Natural killer cell (primary cell): ENCODE results near the gene TARP.

Source experiments
- ATAC-seq, 3 donors: fragments of 150-1000 bp in 2 of 3; fragments of 200-7000 bp in 1 of 3; cut with Tn5 transposase; 1 replicate in 1 of 3; 2 replicates in 2 of 3; pipeline ENCODE4 v1.10.0; 2021; ENCODE audit warnings: mild to moderate bottlenecking in 2 of 3, moderate library complexity in 2 of 3
- DNase-seq, 2 donors: peaks; one replicate each; pipeline versions ENCODE4 v3.0.0 to v3.0.0-alpha.2; 2013 to 2021; ENCODE audit warnings: mixed read lengths in 1 of 2
- H3K27ac ChIP-seq: one replicate; pipeline ENCODE4 v1.5.1; 2013; ENCODE audit warnings: mild to moderate bottlenecking, low read length
- H3K27me3 ChIP-seq: one replicate; pipeline ENCODE4 v1.6.1; 2013; ENCODE audit warnings: low read length; ENCODE audit not compliant: control insufficient read depth, insufficient read depth
- H3K36me3 ChIP-seq: one replicate; pipeline ENCODE4 v1.6.1; 2013; ENCODE audit warnings: low read length; ENCODE audit not compliant: control insufficient read depth, insufficient read depth
- H3K4me1 ChIP-seq: one replicate; pipeline ENCODE4 v1.6.1; 2013; ENCODE audit warnings: low read length; ENCODE audit not compliant: control insufficient read depth, insufficient read depth
- H3K4me3 ChIP-seq: one replicate; pipeline ENCODE4 v1.5.1; 2013; ENCODE audit warnings: low read length
- H3K9me3 ChIP-seq: one replicate; pipeline ENCODE4 v1.6.1; 2013; ENCODE audit warnings: low read length; ENCODE audit not compliant: control insufficient read depth, insufficient read depth
- H3K27ac Mint-ChIP-seq, 2 donors: one replicate each; pipeline ENCODE4 v1.8.0; 2022; ENCODE audit warnings: mild to moderate bottlenecking in 2 of 2, mixed read lengths in 2 of 2, moderate library complexity in 1 of 2
- H3K27me3 Mint-ChIP-seq, 2 donors: one replicate each; pipeline ENCODE4 v1.8.0; 2022; ENCODE audit warnings: low read depth in 2 of 2, mixed read lengths in 2 of 2
- H3K36me3 Mint-ChIP-seq: one replicate; pipeline ENCODE4 v1.8.0; 2022; ENCODE audit warnings: mixed read lengths
- H3K4me1 Mint-ChIP-seq, 2 donors: one replicate each; pipeline ENCODE4 v1.8.0; 2022; ENCODE audit warnings: mixed read lengths in 2 of 2
- H3K4me3 Mint-ChIP-seq: one replicate; pipeline ENCODE4 v1.8.0; 2022; ENCODE audit warnings: mild to moderate bottlenecking, moderate library complexity, mixed read lengths
- H3K9me3 Mint-ChIP-seq, 2 donors: one replicate each; pipeline ENCODE4 v1.8.0; 2022; ENCODE audit warnings: mixed read lengths in 2 of 2
- CTCF ChIP-seq: fragments of 200-600 bp; IDR thresholded peaks from one replicate; pipeline ENCODE4 v1.8.0; 2022; ENCODE audit warnings: antibody characterized with exemption
- WGBS: methylation state at CpG from one replicate; pipeline ENCODE4 v1.1.7; 2013; ENCODE audit warnings: missing lambda C conversion rate; ENCODE audit not compliant: insufficient coverage; 5-methylcytosine and 5-hydroxymethylcytosine counted together
- intact Hi-C: fragments of 100-400 bp; cut with micrococcal nuclease; formaldehyde crosslinking; loops from one replicate; pipeline ENCODE4 v1.14.2; 2022

Gene TARP

GRCh38 chr7:38215735-38216670 is 57.4 kb downstream of the TARP start:
- TF ChIP-seq CTCF = peak; percentile 93
- DNase-seq (peak; percentile 78 to 93), ATAC-seq (peak; percentile 58 to 86 (median 76))
- no peak overlapping the region for H3K4me3 ChIP-seq
- H3K27ac ChIP-seq = peak overlapping the region; percentile 67
- WGBS = 0% methylated on average over 5 of the region's 5 CpGs
- H3K27ac Mint-ChIP-seq = peak overlapping the region; percentile 95 to 96
- peaks cover 48% of the 10 kb centered on the region for H3K4me1 ChIP-seq
- H3K4me1 Mint-ChIP-seq = peaks cover 52 to 60% of the 10 kb centered on the region in 2 donors
- H3K36me3 Mint-ChIP-seq = peaks cover 11% of the 10 kb centered on the region
- peak overlapping the region; percentile 80 for H3K4me3 Mint-ChIP-seq
- intact Hi-C loops = loop anchor here (1.0 to 2.0 kb wide), 4 partner anchors 17 to 119 kb away; partner anchors contain the start of gene STARD3NL
- H3K9me3 Mint-ChIP-seq = no peaks in the 10 kb centered on the region
- no peaks in the 10 kb centered on the region for H3K9me3 ChIP-seq
- no peaks in the 10 kb centered on the region for H3K27me3 Mint-ChIP-seq
- H3K36me3 ChIP-seq = peaks cover 20% of the 10 kb centered on the region
- H3K27me3 ChIP-seq = no peaks in the 10 kb centered on the region

DNA sequence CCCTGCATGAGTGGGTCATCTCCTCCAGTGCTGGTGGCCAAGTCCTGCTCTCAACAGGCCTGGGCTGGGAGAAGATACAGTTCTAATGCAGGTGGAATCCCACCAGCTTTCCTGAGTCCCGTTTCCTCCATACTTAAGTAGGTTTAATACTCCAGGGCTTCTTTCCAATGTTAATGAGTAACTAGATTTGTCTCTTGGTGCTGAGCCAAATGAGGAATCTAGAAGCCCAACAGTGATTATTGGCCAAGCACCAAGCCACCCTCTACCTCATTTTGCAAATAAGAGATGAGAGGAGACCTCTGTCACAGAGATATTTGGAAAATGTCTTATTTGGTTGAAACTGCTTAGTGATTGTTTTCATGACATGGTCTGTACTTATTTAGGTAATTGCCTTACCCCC is 58.3 kb downstream of the TARP start:
- peaks cover 41% of the 10 kb centered on the region for H3K4me1 ChIP-seq
- TF ChIP-seq CTCF = no peak
- no peak overlapping the region for H3K4me3 ChIP-seq
- peaks cover 19% of the 10 kb centered on the region for H3K36me3 ChIP-seq
- H3K27me3 ChIP-seq = no peaks in the 10 kb centered on the region
- Mint-ChIP-seq H3K27ac (peak overlapping the region; percentile 95 to 96), H3K27me3 (no peaks in the 10 kb centered on the region), H3K4me3 (no peak overlapping the region), H3K4me1 (peaks cover 43 to 51% of the 10 kb centered on the region in 2 donors), H3K36me3 (peaks cover 8% of the 10 kb centered on the region), H3K9me3 (no peaks in the 10 kb centered on the region)
- 100% methylated on average over 1 of the region's 1 CpG for WGBS
- H3K9me3 ChIP-seq = no peaks in the 10 kb centered on the region
- intact Hi-C loops = loop anchor here (1.0 to 2.0 kb wide), 2 partner anchors 108 to 120 kb away; no protein-coding TSS in a partner anchor
- H3K27ac ChIP-seq = no peak overlapping the region
- DNase-seq (no peak), ATAC-seq (no peak)

DNA sequence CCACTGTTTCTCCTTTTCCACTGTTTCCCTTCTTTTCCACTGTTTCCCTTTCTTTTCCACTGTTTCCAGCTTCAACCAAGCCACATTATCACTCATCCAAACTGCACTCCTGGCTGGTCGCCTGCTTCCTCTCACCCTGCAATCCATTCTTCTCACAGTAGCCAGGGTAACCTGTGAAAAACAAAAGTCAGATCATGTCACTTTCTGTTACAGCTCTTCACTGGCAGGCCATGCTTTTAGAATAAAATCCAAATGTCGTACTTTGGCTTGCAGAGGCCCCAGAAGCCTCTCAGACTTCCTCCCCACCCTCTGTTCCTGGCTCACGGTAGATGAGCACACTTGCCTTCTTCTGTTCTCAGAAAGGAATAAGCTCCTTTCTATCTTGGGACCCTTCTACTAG is 61.5 kb downstream of the TARP start:
- WGBS = 63% methylated on average over 3 of the region's 3 CpGs

More for the DNA sequence above, 61.5 kb downstream of the TARP start:
- Histone ChIP-seq H3K4me1 (peaks cover 15% of the 10 kb centered on the region), H3K27ac (no peak overlapping the region), H3K9me3 (no peaks in the 10 kb centered on the region), H3K27me3 (no peaks in the 10 kb centered on the region), H3K36me3 (peaks cover 27% of the 10 kb centered on the region), H3K4me3 (no peak overlapping the region)
- no peaks in the 10 kb centered on the region for H3K9me3 Mint-ChIP-seq
- DNase-seq = no peak
- intact Hi-C loops = no loop called here
- no peak for TF ChIP-seq CTCF
- no peaks in the 10 kb centered on the region for H3K27me3 Mint-ChIP-seq
- peaks cover 16 to 23% of the 10 kb centered on the region in 2 donors for H3K4me1 Mint-ChIP-seq
- no peak for ATAC-seq
- H3K27ac Mint-ChIP-seq = peak overlapping the region in 1 of 2 donors; percentile 39
- H3K4me3 Mint-ChIP-seq = no peak overlapping the region
- H3K36me3 Mint-ChIP-seq = peaks cover 7% of the 10 kb centered on the region
